Activated CD4-positive, CD25-positive, alpha-beta regulatory T cell (primary cell): Measurements from ENCODE around the gene SLIT3.

ENCODE experiments used
- DNase-seq, 4 experiments: peaks; one replicate each; lab custom pipeline; 2025; lab: John Stamatoyannopoulos, UW

SLIT3 gene

GRCh38 chr5:168798065-168799023, 502.6 kb downstream of the SLIT3 start:
- DNase-seq: no peak

- DNase-seq: no peak
Measured at GRCh38 chr5:168796593-168797580, 504.1 kb downstream of the SLIT3 start.

- DNase-seq: no peak
Measured at GRCh38 chr5:168796000-168796399, 504.9 kb downstream of the SLIT3 start.

GRCh38 chr5:168793841-168794837, 506.8 kb downstream of the SLIT3 start:
- DNase-seq: no peak

- no peak for DNase-seq
Measured at GRCh38 chr5:168792678-168793077, 508.3 kb downstream of the SLIT3 start.

GRCh38 chr5:168790671-168791250, 510.2 kb downstream of the SLIT3 start:
- no peak for DNase-seq

GRCh38 chr5:168790002-168790635, 510.8 kb downstream of the SLIT3 start:
- DNase-seq: no peak

GRCh38 chr5:168788786-168789185, 512.2 kb downstream of the SLIT3 start:
- no peak for DNase-seq

- DNase-seq: no peak
Measured at GRCh38 chr5:168788107-168788506, 512.8 kb downstream of the SLIT3 start.

GRCh38 chr5:168786147-168786546, 514.8 kb downstream of the SLIT3 start:
- no peak for DNase-seq

- DNase-seq: no peak
Measured at GRCh38 chr5:168784454-168784853, 516.5 kb downstream of the SLIT3 start.

GRCh38 chr5:168781941-168782571, 518.9 kb downstream of the SLIT3 start:
- DNase-seq: no peak

- DNase-seq: no peak
Measured at GRCh38 chr5:168780888-168781287, 520.1 kb downstream of the SLIT3 start.

GRCh38 chr5:168779333-168779732, 521.6 kb downstream of the SLIT3 start:
- DNase-seq: no peak

- DNase-seq: no peak
Measured at GRCh38 chr5:168778536-168778935, 522.4 kb downstream of the SLIT3 start.

- no peak for DNase-seq
Measured at GRCh38 chr5:168777651-168778050, 523.3 kb downstream of the SLIT3 start.

- no peak for DNase-seq
Measured at GRCh38 chr5:168776070-168776469, 524.9 kb downstream of the SLIT3 start.

- no peak for DNase-seq
Measured at GRCh38 chr5:168773226-168773625, 527.7 kb downstream of the SLIT3 start.

GRCh38 chr5:168772316-168772961, 528.5 kb downstream of the SLIT3 start:
- no peak for DNase-seq
